GM23338 (cell line): ENCODE results near the gene NINL. TPM values are rescaled to one million over a fixed set of nuclear protein-coding genes. Genes with fewer than 3 reads are reported as not detected.

ENCODE experiments used
- ATAC-seq: fragments of 200-7000 bp; cut with Tn5 transposase; 3 replicates; pipeline ENCODE4 v1.9.1; 2020
- DNase-seq: peaks from one replicate; pipeline ENCODE4 v3.0.0-alpha.2; 2015; ENCODE audit warnings: low spot score
- H2AFZ ChIP-seq: fragments of 200-600 bp; sonication (generic); 2 replicates; pipeline ENCODE4 v1.8.0; 2016; ENCODE audit warnings: antibody characterized with exemption, mild to moderate bottlenecking, moderate library complexity
- H3F3A ChIP-seq: fragments of 200-600 bp; sonication (generic); replicated peaks from 2 replicates; pipeline ENCODE4 v1.8.0; 2017; ENCODE audit warnings: antibody characterized with exemption, mixed run types, low read depth
- H3K27ac ChIP-seq: fragments of 200-600 bp; sonication (generic); 2 replicates; pipeline ENCODE4 v1.6.1; 2016; ENCODE audit warnings: low read depth
- H3K27me3 ChIP-seq: fragments of 200-600 bp; sonication (generic); 2 replicates; pipeline ENCODE4 v1.8.0; 2016; ENCODE audit warnings: mild to moderate bottlenecking, mixed run types, moderate library complexity; ENCODE audit not compliant: insufficient read depth
- H3K36me3 ChIP-seq: fragments of 200-600 bp; sonication (generic); 2 replicates; pipeline ENCODE4 v1.8.0; 2016; ENCODE audit warnings: mild to moderate bottlenecking; ENCODE audit not compliant: insufficient read depth
- H3K4me1 ChIP-seq: fragments of 200-600 bp; sonication (generic); 2 replicates; pipeline ENCODE4 v1.8.0; 2016; ENCODE audit warnings: mild to moderate bottlenecking, moderate library complexity; ENCODE audit not compliant: insufficient read depth
- H3K4me2 ChIP-seq: fragments of 200-600 bp; sonication (generic); 2 replicates; pipeline ENCODE4 v1.7.1; 2017; ENCODE audit warnings: mixed run types
- H3K4me3 ChIP-seq: fragments of 200-600 bp; sonication (generic); 2 replicates; pipeline ENCODE4 v1.6.1; 2016; ENCODE audit warnings: mixed run types
- H3K79me2 ChIP-seq: fragments of 200-600 bp; sonication (generic); replicated peaks from 2 replicates; pipeline ENCODE4 v1.8.0; 2017; ENCODE audit warnings: mild to moderate bottlenecking; ENCODE audit not compliant: insufficient read depth
- H3K9me2 ChIP-seq: fragments of 200-600 bp; sonication (generic); 2 replicates; pipeline ENCODE4 v1.8.0; 2017; ENCODE audit not compliant: insufficient read depth
- H4K20me1 ChIP-seq: fragments of 200-600 bp; sonication (generic); replicated peaks from 2 replicates; pipeline ENCODE4 v1.8.0; 2017; ENCODE audit warnings: mild to moderate bottlenecking; ENCODE audit not compliant: insufficient read depth
- H3K27ac Mint-ChIP-seq: 2 replicates; pipeline ENCODE4 v1.8.0; 2020; ENCODE audit warnings: inconsistent platforms, mild to moderate bottlenecking, moderate library complexity, mixed read lengths
- H3K27me3 Mint-ChIP-seq: 3 replicates; pipeline ENCODE4 v1.8.0; 2022; ENCODE audit warnings: low read depth, mild to moderate bottlenecking, moderate library complexity, mixed read lengths, inconsistent platforms; ENCODE audit not compliant: insufficient read depth, poor library complexity
- H3K36me3 Mint-ChIP-seq: 3 replicates; pipeline ENCODE4 v1.8.0; 2021; ENCODE audit warnings: low read depth, mild to moderate bottlenecking, inconsistent platforms, moderate library complexity, mixed read lengths
- H3K4me1 Mint-ChIP-seq: 3 replicates; pipeline ENCODE4 v1.8.0; 2020; ENCODE audit warnings: mild to moderate bottlenecking, inconsistent platforms, mixed read lengths
- H3K4me3 Mint-ChIP-seq: 3 replicates; pipeline ENCODE4 v1.8.0; 2021; ENCODE audit warnings: moderate library complexity, mild to moderate bottlenecking, inconsistent platforms, mixed read lengths
- H3K9me3 Mint-ChIP-seq: 3 replicates; pipeline ENCODE4 v1.8.0; 2020; ENCODE audit warnings: moderate library complexity, mild to moderate bottlenecking, inconsistent platforms, mixed read lengths
- EZH2 ChIP-seq: fragments of 200-600 bp; sonication (generic); IDR thresholded peaks from one replicate; pipeline ENCODE4 v1.8.0; 2017; ENCODE audit warnings: antibody characterized with exemption, mild to moderate bottlenecking, low read depth; ENCODE audit not compliant: unreplicated experiment
- EZH2phosphoT487 ChIP-seq: fragments of 200-600 bp; sonication (generic); IDR thresholded peaks from one replicate; pipeline ENCODE4 v1.8.1; 2018; ENCODE audit warnings: antibody characterized with exemption; ENCODE audit not compliant: unreplicated experiment
- JUNB ChIP-seq: IDR thresholded peaks from one replicate; pipeline ENCODE4 v1.6.1; 2016; ENCODE audit warnings: antibody characterized with exemption; ENCODE audit not compliant: unreplicated experiment
- POLR2AphosphoS5 ChIP-seq: IDR thresholded peaks from 2 replicates; pipeline ENCODE4 v1.6.1; 2016; ENCODE audit warnings: antibody characterized with exemption, low read depth
- STAT1 ChIP-seq: IDR thresholded peaks from one replicate; pipeline ENCODE4 v1.6.1; 2016; ENCODE audit warnings: antibody characterized with exemption; ENCODE audit not compliant: unreplicated experiment
- ZNF114 ChIP-seq: fragments of 250-450 bp; sonication (Bioruptor Pico); IDR thresholded peaks from 2 replicates; pipeline ENCODE4 v1.5.0; 2020; ENCODE audit warnings: mild to moderate bottlenecking, moderate library complexity
- polyA plus RNA-seq: library from polyadenylated mRNA; unstranded; fragments of >200 nt; fragmentation: Nextera tagmentation; extraction: Ambion mirVana; gene quantifications from 2 replicates; pipeline ENCODE4 v1.2.1, GENCODE V29; 2016
- total RNA-seq: library from RNA; depleted of rRNA; stranded (reverse); fragments of >200 nt; shearing (Covaris generic); gene quantifications from 2 replicates; pipeline ENCODE4 v1.2.3, GENCODE V29; 2014
- TF ChIP-seq, protein P1 (sequence below), 2 experiments: fragments of 200-600 bp in 1 of 2; sonication (generic) in 1 of 2; conservative IDR thresholded peaks; 2 replicates each; pipeline versions ENCODE4 v1.5.1 to v1.6.1; 2016 to 2017; ENCODE audit warnings: antibody characterized with exemption in 2 of 2, low read depth in 2 of 2, mild to moderate bottlenecking in 2 of 2, moderate library complexity in 1 of 2
- TF ChIP-seq, protein P2 (sequence below): IDR thresholded peaks from one replicate; pipeline ENCODE4 v1.6.1; 2018; ENCODE audit warnings: antibody characterized with exemption; ENCODE audit not compliant: unreplicated experiment
- TF ChIP-seq, protein P3 (sequence below): fragments of 250-450 bp; sonication (Bioruptor Pico); IDR thresholded peaks from 2 replicates; pipeline ENCODE4 v1.5.0; 2020; ENCODE audit warnings: mild to moderate bottlenecking, moderate library complexity
- TF ChIP-seq, protein P4 (sequence below): IDR thresholded peaks from 2 replicates; pipeline ENCODE4 v1.6.1; 2016; ENCODE audit warnings: antibody characterized with exemption

NINL gene
- total and polyA plus RNA-seq, 2 experiments from 2014 or later: 18.0 to 31.2 TPM

DNA sequence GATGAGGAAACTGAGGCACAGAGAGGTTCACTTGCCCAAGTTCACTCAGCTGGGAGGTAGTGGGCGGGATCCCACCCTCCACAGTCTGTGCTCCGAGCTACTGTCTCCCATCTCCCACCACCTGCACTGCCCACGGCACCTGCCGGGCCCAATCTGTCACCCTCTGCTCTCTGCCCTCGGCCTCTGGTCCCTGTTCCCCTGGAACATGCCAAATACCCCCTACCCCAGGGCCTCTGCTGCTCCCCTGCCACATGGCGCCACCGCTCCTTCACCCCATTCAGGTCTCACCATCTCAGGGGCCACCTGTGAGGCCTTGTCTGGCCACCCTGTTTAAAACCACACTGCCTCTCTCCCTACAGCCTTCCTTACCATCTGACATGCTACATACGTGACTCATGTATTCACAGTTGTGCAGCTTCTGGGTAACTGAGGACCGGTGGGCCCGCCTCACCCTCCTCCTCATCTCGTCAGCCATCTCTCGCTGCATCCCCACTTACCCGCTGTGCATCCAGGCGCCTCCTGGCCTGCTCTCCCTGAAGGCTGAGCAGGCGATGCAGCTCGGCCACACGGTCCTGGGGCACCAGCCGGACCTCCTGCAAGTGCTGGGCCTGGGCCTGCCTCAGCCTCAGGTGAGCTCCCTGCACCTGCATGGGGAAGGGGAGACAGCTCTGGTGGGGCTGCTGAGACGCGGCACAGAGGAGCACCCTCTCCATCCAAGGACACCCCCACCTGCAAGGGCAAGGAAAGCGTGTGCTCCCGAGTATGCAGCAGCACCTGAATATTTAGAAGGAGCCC is 127.2 kb downstream of the NINL start (continued):
- TF ChIP-seq EZH2 (no peak), JUNB (no peak), POLR2AphosphoS5 (no peak), EZH2phosphoT487 (no peak), ZNF114 (CRISPR knock-in tag) (no peak)
- TF ChIP-seq, protein P1, sequence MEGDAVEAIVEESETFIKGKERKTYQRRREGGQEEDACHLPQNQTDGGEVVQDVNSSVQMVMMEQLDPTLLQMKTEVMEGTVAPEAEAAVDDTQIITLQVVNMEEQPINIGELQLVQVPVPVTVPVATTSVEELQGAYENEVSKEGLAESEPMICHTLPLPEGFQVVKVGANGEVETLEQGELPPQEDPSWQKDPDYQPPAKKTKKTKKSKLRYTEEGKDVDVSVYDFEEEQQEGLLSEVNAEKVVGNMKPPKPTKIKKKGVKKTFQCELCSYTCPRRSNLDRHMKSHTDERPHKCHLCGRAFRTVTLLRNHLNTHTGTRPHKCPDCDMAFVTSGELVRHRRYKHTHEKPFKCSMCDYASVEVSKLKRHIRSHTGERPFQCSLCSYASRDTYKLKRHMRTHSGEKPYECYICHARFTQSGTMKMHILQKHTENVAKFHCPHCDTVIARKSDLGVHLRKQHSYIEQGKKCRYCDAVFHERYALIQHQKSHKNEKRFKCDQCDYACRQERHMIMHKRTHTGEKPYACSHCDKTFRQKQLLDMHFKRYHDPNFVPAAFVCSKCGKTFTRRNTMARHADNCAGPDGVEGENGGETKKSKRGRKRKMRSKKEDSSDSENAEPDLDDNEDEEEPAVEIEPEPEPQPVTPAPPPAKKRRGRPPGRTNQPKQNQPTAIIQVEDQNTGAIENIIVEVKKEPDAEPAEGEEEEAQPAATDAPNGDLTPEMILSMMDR (conservative IDR thresholded peaks at IDR 0.05; ENCODE audit: low read depth in 2 of 2): no peak

DNA sequence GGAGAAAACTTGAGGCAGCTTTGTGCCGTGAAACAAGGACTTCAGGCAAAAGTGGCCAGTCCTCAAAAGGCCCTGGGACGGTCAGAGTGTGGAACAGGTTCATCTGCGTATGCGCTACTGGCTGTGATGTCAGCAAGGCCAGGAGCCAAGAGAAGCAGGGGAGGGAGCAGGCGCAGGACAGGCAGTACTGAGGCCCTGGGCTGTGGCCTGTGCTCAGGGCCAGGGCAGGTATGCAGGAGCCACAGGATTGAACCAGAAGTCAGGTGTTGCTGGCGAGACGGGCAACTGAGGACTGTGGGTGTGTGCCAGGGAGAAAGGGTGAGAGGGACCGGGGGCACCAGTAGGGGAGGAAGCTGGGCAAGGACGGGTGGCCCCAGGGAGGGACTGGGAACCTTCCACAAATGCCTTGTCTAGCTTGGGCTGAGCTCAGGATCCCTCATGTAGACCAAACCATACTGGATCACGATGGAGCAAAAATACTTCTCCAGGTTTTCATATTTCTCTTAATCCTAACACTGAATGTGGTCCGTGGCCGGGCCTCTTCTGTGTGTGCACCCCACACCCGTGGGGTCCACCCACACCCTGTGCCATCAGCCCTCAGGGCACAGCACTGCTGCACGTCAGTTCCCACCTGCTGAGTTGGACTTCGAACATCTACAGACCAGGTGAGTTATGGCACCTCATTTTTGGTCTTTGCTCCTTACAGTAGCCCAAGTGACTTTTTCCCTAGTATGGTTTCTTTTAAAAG is 131.0 kb downstream of the NINL start:
- H3K4me2 ChIP-seq: no peak overlapping the region
- H3K36me3 Mint-ChIP-seq: peaks cover 58% of the 10 kb centered on the region
- H3K27me3 Mint-ChIP-seq: peaks cover 10% of the 10 kb centered on the region
- TF ChIP-seq STAT1 (no peak), EZH2 (no peak), JUNB (no peak), EZH2phosphoT487 (no peak)
- TF ChIP-seq, protein P2, sequence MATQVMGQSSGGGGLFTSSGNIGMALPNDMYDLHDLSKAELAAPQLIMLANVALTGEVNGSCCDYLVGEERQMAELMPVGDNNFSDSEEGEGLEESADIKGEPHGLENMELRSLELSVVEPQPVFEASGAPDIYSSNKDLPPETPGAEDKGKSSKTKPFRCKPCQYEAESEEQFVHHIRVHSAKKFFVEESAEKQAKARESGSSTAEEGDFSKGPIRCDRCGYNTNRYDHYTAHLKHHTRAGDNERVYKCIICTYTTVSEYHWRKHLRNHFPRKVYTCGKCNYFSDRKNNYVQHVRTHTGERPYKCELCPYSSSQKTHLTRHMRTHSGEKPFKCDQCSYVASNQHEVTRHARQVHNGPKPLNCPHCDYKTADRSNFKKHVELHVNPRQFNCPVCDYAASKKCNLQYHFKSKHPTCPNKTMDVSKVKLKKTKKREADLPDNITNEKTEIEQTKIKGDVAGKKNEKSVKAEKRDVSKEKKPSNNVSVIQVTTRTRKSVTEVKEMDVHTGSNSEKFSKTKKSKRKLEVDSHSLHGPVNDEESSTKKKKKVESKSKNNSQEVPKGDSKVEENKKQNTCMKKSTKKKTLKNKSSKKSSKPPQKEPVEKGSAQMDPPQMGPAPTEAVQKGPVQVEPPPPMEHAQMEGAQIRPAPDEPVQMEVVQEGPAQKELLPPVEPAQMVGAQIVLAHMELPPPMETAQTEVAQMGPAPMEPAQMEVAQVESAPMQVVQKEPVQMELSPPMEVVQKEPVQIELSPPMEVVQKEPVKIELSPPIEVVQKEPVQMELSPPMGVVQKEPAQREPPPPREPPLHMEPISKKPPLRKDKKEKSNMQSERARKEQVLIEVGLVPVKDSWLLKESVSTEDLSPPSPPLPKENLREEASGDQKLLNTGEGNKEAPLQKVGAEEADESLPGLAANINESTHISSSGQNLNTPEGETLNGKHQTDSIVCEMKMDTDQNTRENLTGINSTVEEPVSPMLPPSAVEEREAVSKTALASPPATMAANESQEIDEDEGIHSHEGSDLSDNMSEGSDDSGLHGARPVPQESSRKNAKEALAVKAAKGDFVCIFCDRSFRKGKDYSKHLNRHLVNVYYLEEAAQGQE: no peak
- TF ChIP-seq, protein P3, sequence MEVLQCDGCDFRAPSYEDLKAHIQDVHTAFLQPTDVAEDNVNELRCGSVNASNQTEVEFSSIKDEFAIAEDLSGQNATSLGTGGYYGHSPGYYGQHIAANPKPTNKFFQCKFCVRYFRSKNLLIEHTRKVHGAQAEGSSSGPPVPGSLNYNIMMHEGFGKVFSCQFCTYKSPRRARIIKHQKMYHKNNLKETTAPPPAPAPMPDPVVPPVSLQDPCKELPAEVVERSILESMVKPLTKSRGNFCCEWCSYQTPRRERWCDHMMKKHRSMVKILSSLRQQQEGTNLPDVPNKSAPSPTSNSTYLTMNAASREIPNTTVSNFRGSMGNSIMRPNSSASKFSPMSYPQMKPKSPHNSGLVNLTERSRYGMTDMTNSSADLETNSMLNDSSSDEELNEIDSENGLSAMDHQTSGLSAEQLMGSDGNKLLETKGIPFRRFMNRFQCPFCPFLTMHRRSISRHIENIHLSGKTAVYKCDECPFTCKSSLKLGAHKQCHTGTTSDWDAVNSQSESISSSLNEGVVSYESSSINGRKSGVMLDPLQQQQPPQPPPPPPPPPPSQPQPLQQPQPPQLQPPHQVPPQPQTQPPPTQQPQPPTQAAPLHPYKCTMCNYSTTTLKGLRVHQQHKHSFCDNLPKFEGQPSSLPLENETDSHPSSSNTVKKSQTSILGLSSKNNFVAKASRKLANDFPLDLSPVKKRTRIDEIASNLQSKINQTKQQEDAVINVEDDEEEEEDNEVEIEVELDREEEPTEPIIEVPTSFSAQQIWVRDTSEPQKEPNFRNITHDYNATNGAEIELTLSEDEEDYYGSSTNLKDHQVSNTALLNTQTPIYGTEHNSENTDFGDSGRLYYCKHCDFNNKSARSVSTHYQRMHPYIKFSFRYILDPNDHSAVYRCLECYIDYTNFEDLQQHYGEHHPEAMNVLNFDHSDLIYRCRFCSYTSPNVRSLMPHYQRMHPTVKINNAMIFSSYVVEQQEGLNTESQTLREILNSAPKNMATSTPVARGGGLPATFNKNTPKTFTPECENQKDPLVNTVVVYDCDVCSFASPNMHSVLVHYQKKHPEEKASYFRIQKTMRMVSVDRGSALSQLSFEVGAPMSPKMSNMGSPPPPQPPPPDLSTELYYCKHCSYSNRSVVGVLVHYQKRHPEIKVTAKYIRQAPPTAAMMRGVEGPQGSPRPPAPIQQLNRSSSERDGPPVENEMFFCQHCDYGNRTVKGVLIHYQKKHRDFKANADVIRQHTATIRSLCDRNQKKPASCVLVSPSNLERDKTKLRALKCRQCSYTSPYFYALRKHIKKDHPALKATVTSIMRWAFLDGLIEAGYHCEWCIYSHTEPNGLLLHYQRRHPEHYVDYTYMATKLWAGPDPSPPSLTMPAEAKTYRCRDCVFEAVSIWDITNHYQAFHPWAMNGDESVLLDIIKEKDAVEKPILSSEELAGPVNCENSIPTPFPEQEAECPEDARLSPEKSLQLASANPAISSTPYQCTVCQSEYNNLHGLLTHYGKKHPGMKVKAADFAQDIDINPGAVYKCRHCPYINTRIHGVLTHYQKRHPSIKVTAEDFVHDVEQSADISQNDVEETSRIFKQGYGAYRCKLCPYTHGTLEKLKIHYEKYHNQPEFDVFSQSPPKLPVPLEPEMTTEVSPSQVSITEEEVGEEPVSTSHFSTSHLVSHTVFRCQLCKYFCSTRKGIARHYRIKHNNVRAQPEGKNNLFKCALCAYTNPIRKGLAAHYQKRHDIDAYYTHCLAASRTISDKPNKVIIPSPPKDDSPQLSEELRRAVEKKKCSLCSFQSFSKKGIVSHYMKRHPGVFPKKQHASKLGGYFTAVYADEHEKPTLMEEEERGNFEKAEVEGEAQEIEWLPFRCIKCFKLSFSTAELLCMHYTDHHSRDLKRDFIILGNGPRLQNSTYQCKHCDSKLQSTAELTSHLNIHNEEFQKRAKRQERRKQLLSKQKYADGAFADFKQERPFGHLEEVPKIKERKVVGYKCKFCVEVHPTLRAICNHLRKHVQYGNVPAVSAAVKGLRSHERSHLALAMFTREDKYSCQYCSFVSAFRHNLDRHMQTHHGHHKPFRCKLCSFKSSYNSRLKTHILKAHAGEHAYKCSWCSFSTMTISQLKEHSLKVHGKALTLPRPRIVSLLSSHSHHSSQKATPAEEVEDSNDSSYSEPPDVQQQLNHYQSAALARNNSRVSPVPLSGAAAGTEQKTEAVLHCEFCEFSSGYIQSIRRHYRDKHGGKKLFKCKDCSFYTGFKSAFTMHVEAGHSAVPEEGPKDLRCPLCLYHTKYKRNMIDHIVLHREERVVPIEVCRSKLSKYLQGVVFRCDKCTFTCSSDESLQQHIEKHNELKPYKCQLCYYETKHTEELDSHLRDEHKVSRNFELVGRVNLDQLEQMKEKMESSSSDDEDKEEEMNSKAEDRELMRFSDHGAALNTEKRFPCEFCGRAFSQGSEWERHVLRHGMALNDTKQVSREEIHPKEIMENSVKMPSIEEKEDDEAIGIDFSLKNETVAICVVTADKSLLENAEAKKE (CRISPR knock-in tag): no peak
- TF ChIP-seq, protein P4, sequence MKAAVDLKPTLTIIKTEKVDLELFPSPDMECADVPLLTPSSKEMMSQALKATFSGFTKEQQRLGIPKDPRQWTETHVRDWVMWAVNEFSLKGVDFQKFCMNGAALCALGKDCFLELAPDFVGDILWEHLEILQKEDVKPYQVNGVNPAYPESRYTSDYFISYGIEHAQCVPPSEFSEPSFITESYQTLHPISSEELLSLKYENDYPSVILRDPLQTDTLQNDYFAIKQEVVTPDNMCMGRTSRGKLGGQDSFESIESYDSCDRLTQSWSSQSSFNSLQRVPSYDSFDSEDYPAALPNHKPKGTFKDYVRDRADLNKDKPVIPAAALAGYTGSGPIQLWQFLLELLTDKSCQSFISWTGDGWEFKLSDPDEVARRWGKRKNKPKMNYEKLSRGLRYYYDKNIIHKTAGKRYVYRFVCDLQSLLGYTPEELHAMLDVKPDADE: no peak

More for the DNA sequence above, 131.0 kb downstream of the NINL start:
- H3K4me3 Mint-ChIP-seq: no peak overlapping the region
- no peaks in the 10 kb centered on the region for H3K4me1 Mint-ChIP-seq
- ATAC-seq: no peak
- H3K9me3 Mint-ChIP-seq: no peaks in the 10 kb centered on the region
- Histone ChIP-seq H3K9me2 (no peaks in the 10 kb centered on the region), H3K27me3 (no peaks in the 10 kb centered on the region), H3F3A (peaks cover 5% of the 10 kb centered on the region; the same call in 1 of the 2 replicates), H4K20me1 (no peaks in the 10 kb centered on the region), H3K36me3 (no peaks in the 10 kb centered on the region; the same call in none of the 2 replicates), H3K4me1 (no peaks in the 10 kb centered on the region), H2AFZ (no peak overlapping the region), H3K4me3 (no peak overlapping the region), H3K79me2 (no peaks in the 10 kb centered on the region), H3K27ac (no peak overlapping the region)
- H3K27ac Mint-ChIP-seq: no peak overlapping the region
- no peak for DNase-seq
